NOMO-1 treated with dmso at 0.1 percent for 144 hours (cell line): ENCODE results near the gene DCBLD1.
"Not testable (repeated sequence)": the region's sequence is repeated elsewhere in the genome, so short reads cannot be mapped to it uniquely, and the experiment has no call there.

Experiments used
- DNase-seq: peaks from one replicate; lab custom pipeline; 2025; ENCODE audit not compliant: unreplicated experiment; lab: John Stamatoyannopoulos, UW

DCBLD1 gene

DNA sequence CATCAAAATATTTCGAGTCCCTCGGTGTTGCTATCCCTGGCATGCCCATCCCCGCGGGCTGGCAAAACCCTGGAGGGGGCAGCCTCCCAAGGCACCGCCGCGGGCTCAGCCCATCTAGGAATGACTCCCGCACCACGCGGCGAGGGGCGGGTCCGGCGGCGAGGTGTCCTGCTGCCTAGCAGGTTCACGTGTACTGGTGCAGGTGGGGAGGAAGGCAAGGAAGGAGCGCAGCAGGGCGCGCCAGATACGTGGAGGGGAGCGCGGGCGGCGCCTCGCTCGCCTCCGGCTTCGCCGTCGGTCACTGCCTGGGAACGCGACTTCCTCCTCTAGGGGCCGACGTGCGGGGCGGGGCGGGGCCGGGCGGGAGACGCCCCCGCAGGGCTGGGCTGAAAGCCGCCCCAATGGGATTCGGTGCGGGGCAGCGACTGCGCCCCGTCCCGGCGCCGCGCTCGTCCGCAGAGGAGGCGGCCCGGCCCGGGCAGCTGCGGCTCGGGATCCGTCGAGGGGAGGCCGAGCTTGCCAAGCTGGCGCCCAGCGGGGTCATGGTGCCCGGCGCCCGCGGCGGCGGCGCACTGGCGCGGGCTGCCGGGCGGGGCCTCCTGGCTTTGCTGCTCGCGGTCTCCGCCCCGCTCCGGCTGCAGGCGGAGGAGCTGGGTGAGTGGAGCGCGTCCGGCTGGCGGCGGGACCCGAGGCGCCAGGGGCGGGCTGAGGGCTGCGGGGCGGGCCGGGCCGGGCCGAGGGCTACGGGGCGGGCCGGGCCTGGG is at the start of gene DCBLD1:
Gene DCBLD1, plus strand, starts transcription at position 435 of the 764 bp plus-strand sequence. Its CDS starts 108 bp downstream, at position 543.
- peak; percentile 71 for DNase-seq

DNA sequence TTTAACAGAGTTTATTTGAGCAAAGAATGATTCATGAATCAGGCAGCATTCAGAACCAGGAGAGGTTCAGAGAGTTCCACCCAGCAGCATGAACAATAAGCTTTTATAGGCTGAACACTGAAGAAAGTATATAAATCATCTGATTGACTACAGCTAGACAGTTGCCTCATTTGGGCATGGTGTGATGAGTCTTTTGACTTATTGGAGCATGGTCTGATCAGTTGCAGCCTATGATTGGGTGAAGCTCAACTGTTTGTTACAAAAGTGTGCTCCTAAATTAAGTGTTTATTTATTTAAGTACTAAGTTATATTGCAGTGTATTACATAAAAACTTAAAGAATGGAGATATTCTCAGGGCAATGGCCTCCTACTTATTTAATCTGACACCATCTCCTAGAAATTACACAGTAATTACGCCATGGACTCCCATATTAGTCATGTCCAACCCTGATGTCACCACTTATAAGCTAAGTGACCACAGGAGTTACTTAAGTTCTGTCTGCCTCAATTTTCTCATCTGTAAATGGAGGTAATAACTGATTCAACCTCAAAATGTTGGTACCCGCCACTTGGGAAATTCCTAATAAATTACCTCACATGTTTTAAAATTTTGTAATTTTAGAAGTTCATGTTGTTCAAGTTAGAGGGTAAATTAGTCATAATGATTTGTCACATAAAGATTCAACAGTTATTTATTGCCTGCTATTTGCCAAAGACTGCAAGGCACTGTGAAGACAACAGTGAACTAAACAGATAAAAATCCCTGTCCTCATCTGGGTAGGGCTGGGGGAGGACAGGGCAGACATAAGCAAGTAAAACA is 41.6 kb upstream of the DCBLD1 start:
- no peak for DNase-seq

DNA sequence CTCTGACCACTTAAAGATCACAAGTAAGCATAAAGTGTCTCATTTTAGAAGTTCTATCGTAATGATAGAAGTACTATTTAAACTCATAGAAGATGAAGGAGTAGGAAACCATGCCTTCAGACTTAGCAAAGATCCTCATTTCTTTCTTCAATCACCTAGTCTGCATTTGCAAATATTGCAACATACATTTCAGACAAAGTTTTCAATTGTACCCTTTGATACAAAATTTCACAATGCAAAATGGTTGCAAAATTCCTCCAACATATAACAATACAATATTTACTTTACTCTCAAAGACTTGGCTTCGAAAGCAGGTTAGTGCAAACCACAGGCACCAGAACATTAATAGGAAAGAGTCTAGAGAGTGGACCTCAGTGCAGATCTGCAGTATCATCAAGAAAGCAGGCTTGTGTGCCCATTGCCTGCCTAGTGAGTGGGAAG is 40.6 kb upstream of the DCBLD1 start:
- no peak for DNase-seq

DNA sequence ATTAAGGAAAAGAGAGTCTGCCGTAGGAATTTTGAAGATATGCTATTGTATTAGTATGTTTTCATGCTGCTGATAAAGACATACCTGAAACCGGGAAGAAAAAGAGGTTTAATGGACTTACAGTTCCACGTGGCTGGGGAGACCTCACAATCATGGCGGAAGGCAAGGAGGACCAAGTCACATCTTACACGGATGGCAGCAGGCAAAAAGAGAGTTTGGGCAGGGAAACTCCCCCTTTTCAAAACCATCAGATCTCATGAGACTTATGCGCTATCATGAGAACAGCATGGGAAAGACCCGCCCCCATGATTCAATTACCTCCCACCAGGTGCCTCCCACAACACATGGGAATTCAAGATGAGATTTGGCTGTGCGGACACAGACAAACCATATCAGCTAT is 40.2 kb upstream of the DCBLD1 start:
- DNase-seq = not testable (repeated sequence)

DNA sequence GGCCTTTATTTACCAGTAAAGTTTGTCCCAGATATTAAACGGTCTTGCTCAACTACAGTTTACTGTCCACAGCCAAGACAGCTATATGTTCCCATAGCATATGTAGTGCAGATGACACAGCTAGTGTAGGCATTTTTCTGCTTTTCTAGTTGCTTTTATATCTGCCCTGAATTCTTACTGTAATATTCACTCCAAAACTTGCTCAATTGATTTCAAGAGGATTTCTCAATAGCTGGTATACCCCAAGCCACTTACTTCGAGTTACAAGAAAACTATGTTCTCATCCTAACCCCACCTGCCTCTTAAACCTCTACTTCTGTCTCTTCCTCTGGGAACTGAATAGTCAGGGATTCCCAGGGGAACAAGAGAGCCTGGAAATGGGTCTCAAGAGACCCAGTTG is 37.9 kb upstream of the DCBLD1 start:
- no peak for DNase-seq

DNA sequence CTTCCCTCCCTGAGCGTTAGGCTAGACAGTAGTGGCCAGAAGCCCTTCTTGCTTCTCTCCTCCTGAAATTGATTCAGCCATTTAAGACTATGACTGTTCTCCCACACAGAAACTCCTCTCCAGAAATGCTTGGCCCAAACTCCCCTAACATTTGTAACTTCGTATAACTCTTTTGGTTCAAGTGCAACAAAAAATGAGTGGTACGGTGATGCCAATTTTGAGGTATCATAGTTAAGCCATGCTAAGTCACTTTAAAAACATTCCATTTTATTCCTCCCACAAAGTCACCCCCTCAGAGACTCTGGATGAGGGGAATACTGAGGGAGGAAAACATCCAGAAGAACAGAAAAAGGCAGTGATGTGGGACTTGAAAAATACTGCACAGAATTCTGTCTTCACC is 35.6 kb upstream of the DCBLD1 start:
- DNase-seq = no peak

DNA sequence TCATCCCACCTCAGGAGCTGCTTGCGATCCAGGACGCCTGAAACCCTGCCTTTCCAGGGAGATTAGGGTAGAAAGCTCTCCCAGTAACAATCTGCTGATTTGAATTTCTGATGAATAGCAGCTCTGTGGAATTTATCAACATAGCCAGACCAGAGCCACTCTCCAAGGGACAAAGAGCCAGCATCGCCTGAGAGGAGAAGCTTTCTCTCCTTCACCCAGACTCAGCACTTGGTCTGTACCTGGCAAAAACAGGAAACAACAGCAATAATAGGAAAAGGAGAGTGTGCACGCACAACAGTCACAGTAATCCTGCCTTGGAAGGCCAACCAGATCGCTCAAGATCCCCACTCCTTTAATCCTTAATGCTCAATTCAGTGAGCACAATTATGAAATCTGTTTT is 34.5 kb upstream of the DCBLD1 start:
- DNase-seq = no peak

DNA sequence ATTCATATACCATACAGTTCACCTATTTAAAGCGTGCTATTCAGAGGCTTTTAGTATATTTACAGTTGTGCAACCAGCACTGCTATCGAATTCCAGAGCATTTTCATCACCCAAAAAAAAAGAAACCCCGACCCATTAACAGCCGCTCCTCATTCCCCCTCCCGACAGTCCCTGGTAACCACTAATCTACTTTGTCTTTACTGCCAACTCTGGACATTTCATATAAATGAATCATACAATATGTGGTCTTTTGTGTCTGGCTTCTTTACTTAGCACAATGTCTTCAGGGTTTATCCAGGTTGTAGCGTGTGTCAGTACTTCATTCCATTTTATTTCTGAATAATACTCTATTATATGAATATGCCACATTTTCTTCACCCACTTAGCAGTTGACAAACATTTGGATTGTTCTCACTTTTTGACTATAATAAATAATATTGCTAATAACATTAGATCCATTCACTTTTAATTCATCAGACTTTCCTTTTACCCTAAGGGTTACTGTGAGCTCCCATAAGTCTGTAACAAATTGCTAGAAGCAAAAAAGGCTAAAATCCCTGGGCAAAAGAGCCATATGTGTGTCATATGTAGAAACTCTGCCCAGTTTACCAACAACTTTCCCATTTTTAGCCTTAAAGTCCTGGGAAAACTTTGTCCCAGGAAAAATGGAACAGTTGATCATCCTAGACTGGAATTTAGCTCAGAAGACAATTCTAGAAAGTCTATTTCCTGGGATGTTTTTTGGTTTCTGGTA is 33.6 kb upstream of the DCBLD1 start:
- DNase-seq = no peak

DNA sequence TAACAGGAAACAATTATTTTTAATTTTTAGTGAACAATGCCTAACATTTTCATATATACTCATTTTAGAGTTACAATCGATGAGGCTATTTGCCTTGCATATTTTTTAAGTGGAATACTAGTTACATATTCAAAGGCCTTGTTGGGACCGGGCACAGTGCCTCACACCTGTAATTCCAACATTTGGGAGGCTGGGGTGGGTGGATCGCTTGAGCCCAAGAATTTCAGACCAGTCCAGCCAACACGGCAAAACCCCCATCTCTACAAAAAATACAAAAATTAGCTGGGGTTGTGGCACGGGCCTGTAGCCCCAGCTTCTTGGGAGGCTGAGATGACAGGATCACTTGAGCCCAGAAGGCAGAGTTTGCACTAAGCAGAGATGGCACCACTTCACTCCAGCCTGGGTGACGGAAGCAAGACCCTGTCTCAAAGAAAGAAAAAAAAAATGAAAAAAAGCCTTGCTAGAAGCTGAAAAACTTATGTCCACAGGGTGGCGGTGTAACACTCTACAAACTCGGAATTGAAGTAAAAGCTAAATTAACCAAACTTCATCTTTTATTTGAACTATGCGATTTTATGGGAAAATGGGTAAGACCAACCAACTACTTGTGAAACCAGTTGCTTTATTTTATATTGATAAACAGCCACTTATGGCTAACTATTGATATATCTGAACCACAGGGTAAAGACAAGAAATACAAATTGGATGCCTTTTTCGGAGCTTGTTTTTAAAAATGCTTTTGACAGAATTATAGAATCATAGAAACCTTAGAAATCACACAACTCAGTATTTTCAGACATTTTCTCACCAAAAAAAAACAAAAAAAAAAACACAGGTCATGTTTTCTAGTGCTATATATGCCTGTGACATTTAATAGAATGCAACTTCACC is 32.7 kb upstream of the DCBLD1 start:
- DNase-seq = no peak

DNA sequence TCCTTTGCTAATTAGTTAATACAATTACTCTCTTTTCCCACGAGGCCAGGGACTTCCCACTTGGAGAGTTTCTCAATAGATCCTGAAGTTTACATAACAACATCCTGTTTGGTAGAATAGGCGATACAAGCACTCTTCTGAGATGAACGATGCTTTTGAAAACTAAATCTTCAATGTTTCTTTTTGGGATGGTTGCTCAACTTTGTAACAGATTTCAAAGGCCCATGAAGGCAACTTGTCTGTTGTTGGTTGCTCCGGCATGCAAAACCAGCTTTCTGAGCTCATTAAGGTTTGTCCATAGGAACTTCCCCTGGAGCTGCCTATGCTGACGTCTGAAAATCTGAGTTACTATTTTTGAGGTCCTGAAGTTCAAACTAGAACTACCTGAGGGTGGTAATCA is 30.8 kb upstream of the DCBLD1 start:
- DNase-seq = no peak

DNA sequence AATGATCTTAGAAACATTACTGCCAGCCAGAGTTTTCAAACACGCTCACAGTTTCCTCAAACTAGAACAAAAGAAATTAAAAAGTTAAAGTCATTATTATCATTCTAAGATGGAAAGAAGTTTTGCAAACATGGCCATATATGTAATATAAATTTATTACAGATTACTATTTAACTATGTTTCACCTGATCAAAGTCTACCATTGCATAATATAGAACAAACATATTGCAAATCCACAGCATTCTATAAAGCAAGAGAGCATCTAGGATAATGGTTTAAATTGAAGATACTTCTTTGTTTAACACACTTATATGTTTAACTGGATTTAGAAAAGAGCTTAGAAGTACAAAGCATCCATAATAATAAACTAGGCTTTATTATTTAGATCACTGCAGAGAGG is 26.2 kb upstream of the DCBLD1 start:
- no peak for DNase-seq

DNA sequence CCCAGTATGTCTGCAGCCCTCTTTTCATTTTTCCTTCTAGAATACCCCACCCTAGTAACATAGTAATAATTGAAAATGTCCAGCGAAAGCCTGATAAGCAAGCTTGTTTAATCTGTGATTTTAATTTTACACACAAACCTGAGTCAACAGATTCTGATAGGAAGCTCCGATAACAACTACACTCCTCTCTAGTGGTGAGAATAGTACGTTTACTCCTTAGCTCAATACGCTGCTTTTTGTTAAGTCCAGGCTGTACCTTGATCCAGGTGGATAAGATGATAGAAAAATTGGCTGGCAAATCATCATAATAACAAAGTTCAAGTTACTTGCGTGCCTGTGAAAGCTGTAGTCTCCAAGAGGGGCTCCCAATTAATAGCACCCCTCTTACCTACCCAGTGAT is 25.5 kb upstream of the DCBLD1 start:
- DNase-seq = no peak

DNA sequence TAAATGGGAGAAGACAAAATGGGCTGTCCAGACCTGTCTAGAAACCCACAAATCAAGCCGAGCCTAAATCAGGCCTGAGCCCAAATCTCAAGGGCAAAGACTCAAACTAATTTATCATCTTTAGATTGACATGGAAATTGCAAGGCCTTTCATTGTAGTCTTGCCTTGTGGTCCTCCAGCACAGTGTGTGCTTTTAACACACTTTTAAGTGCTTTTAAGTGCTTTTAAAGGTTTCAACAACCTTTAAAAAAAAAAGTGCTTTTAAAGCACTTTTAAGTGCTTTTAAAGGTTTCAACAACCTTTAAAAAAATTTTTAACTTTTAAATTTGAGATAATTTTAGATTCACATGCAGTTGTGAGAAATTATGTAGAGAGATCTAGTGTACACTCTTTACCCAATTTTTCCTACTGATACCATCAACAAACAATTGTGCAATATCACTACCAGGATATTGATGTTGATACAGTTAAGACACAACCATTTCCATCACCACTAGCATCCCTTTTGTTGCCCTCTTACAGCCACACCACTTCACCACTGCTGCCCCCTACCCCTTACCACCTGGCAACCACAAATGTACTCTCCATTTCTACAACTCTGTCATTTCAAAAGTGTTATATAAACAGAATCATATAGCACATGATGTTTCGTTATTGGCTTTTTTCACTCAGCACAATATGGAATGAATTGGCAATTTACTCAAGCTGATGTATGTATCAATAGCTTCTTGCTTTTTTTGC is 23.1 kb upstream of the DCBLD1 start:
- no peak for DNase-seq

DNA sequence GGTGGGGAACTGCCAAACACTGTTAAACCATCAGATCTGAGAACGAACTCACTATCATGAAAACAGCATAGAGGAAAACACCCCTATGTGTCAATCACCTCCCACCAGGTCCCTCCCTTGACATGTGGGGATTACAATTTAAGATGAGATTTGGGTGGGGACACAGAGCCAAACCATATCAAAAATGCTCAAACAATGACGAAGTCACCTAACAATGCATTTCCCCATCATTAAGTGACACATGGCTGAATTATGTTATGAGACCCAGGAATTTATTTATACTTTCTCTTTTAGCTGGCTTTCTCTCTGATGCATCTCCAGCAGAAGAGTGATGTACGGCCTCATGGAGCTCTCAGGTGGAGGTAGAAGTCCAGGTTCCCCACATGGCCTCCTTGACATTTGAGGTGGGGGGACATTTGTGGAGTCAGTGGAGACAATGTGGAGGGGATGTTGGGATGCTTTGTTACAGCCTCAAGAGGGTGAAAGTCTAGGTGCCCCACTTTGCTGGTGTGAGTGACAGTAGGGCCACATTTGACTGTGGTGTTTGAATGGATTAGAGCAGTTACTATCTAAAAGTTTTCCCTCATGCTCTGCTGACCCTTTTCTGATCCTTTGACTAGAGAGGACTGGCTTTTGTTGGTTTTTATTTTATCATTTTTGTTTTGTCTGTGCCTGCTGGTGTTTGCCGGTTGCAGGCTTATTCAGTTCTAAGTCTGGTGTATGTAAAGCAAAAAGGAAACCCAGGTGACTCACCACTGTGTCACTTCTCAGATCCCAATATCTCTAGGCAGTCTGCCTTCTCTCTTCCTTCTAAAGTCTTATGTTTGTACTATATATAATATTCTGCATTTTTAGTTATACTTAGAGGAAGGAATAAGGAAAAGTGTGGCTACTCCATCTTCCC is 18.5 kb upstream of the DCBLD1 start:
- DNase-seq = no peak

DNA sequence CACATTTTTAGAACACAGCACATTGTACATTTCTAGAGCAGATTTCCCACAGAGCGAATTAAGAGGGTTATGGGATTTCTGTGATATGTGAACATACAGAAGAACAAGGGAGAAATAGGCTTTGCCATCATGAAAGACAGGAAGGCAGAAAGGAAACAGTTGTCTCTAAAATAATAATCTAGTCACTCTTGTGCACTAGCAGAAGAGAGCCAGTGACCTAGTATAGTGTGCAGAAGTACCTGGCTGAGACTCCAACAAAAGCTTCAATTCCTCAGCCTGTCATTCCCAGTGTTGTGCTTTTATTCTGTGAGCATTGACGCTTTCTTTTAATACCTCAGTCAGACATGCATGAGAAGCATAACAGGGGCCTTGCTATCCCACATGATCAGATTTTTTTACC is 17.8 kb upstream of the DCBLD1 start:
- DNase-seq = no peak

DNA sequence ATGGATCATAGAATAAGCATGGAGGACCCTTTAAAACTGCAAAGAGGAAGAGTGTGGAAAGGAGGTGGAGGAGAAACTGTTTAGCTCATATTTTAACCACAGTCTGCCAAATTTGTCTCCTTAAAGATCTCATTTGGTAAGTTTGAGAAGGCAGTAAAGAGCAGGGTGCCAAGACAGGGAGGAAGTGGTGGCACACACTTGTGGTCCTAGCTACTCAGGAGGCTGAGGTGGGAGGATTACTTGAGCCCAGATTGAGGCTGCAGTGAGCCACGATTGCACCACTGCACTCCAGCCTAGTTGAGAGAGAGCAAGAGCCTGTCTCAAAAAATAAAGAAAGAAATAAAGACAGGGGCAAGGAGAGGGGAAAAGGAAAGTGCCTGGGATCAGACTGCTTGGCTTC is 16.8 kb upstream of the DCBLD1 start:
- DNase-seq = no peak

DNA sequence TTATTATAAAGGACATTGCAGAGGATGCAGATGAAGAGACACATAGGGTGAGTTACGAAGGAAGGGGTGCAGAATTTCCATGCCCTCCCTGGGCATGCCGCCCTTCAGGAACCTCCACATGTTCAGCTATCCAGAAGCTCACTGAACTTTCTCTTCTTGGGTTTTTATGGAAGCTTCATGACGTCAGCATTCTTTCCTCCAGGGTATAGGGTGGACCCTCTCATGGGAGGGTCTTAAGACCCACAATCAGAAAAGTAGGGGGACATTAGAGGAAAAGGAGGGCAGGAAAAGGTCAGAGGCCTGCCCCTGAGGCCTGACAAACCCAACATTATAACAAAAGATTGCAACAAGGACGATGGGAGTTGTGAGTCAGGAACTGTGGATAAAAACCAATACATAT is 14.6 kb upstream of the DCBLD1 start:
- DNase-seq = no peak

DNA sequence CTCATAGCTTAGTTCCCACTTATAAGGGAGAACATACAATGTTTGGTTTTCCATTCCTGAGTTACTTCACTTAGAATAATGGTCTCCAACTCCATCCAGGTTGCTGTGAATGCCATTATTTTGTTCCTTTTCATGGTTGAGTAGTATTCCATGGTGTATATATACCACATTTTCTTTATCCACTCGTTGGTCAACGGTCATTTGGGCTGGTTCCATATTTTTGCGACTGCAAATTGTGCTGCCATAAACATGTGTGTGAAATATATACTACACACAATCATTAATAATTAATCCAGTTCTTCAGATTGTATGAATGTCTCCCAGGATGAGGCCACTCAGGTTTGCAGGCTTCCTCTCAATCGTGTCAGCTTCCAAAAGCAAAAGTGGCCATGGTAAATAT is 13.9 kb upstream of the DCBLD1 start:
- not testable (repeated sequence) for DNase-seq

DNA sequence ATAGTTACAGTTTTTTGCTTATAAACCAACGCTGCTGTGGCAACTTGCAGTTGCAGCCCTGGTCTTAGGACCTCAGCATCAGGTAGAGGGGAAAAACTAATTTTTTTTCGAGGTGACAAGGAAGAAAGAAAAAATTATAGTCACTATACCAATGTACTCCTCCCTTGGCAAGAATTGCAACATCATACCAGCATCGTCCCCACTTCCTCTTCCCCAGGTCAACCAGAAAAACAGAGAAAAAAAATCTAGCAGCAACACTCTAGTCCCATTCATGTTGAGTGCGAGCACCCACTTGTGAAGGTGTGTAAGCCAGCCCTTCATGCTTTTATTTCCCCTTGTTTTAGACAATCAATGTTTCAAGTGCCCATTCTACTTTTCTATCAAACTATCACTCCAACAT is 13.1 kb upstream of the DCBLD1 start:
- DNase-seq = peak; percentile 29
